AG10803 (cell line): ENCODE data around the gene TMEM242.
A peak's percentile ranks its signal among the peaks of the same experiment; 100 is the strongest.

Source experiments
- DNase-seq: peaks from one replicate; pipeline ENCODE4 v3.0.0; 2010; ENCODE audit warnings: low read depth
- H3K4me3 ChIP-seq: 2 replicates; pipeline ENCODE4 v1.5.1; 2011; ENCODE audit warnings: mild to moderate bottlenecking, low read length, control low read depth
- TF ChIP-seq, protein P1 (sequence below): conservative IDR thresholded peaks from 2 replicates; pipeline ENCODE4 v1.5.1; 2011; ENCODE audit warnings: mild to moderate bottlenecking, low read length, control low read depth, inconsistent platforms

Gene TMEM242

DNA sequence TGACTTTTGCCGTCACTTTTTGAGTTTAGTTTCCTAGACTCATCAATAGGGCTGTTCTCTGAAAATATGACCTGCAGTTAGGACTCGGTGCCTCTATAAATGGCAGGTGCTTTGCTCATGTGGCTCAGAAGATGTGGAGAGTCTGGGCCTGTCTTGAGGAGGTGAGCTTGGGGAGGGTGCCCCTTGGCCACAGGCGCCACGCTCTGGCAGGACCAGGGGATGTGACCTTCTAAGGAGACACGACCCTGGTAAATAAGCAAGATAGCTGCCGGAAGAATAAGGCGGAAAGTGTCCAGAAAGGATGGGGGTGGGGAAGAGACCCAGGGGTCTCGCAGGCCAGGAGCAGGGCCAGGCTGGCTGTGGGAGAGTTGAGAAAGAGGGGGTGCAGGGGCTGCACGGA lies 46.6 kb downstream of the TMEM242 start:
- no peak overlapping the region for H3K4me3 ChIP-seq
- no peak for DNase-seq
- TF ChIP-seq, protein P1, sequence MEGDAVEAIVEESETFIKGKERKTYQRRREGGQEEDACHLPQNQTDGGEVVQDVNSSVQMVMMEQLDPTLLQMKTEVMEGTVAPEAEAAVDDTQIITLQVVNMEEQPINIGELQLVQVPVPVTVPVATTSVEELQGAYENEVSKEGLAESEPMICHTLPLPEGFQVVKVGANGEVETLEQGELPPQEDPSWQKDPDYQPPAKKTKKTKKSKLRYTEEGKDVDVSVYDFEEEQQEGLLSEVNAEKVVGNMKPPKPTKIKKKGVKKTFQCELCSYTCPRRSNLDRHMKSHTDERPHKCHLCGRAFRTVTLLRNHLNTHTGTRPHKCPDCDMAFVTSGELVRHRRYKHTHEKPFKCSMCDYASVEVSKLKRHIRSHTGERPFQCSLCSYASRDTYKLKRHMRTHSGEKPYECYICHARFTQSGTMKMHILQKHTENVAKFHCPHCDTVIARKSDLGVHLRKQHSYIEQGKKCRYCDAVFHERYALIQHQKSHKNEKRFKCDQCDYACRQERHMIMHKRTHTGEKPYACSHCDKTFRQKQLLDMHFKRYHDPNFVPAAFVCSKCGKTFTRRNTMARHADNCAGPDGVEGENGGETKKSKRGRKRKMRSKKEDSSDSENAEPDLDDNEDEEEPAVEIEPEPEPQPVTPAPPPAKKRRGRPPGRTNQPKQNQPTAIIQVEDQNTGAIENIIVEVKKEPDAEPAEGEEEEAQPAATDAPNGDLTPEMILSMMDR = no peak

DNA sequence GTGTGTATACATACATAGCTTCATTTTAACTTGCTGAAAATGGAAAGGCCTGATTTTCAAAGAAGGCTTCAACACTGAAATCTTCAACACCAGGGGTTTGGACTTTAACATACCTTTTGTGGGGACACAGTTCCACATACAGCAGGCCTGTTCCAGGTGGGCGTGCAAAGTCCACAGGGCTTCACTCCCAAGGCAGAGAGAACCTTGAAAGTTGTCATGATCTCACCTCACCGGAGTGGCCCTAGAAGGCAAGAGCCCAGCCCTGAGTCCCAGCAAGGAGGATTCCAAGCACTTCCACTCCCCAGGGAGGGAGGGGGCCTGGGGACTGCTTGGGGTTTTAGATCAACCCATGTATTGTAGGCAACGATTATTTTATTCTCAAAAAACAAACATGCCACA lies 47.2 kb downstream of the TMEM242 start:
- DNase-seq = no peak
- TF ChIP-seq, protein P1 = no peak
- no peak overlapping the region for H3K4me3 ChIP-seq

DNA sequence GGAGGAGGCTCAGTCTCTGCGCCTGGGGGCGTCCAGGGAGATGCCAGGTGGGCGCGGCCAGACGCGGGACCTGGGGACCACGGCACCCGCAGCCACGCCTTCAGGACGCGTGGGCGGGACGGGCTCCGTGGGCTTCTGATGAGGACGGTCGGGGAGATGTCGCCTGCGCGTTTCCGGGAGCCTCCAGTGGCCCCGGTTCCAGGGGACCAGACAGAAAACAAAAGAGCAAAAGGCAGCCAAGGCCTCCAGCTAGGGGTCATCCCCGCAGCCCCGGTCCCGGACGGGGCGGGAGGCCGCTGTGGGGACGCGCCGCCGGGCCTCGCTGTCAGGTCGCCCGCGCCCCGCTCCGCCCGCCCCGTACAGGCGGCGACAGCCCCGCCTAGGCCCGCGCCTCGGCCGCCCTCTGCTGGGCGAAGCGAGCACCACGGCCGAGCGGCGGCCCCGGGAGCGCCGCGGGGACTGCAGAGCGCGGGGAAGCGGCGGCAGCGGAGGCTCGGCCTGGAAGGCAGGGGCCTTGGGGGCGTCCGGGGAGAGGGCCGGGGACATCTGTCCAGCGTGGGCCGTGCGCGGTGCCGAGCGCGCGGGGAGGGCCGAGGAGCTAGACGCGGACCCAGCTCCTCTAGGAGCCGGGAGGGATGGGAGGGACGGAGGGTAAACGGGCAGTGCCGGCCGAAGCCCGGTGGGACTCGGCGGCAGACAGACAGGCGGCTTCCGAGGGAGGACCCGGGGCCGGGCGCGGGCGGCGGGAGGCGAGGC lies 48.7 kb downstream of the TMEM242 start:
- peak overlapping the region; percentile 63 for H3K4me3 ChIP-seq
- TF ChIP-seq, protein P1 = peak; percentile 19; the same call in 1 of the 2 replicates
- peak; percentile 58 for DNase-seq

DNA sequence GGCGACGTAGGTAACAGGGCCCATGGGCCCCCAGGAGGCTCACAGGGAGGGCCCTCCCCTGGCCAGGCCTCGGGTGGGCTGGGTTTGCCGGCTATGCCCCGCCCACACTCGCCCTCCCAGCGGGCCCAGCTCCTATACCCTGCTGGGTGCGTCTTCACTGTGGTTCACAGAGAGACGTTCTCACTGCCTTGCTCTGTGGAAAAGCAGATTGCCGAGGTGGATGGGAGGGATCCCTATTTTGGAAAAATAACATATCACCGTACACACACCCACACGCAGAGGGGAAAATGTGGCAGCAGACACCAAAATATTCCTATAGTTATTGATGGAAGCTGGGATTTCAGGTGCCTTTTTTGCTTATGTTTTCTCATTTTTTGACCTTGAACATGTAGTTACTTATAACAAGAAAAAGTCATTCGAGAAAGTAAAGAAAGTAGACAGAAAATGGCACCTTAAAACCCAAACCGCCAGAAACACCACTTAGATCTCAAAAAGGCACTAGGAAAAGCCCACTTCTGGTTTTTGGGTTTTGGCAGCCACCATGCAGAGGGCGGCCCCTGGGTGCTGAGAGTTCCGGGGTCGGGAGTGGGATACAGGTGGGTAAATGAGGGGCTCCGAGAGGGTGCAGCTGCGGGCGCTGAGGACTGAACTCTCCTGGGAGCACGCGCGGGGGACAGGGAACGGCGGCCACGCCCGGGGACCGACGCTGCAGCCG lies 49.4 kb downstream of the TMEM242 start:
- DNase-seq = no peak
- TF ChIP-seq, protein P1 = no peak
- peak overlapping the region; percentile 63 for H3K4me3 ChIP-seq

DNA sequence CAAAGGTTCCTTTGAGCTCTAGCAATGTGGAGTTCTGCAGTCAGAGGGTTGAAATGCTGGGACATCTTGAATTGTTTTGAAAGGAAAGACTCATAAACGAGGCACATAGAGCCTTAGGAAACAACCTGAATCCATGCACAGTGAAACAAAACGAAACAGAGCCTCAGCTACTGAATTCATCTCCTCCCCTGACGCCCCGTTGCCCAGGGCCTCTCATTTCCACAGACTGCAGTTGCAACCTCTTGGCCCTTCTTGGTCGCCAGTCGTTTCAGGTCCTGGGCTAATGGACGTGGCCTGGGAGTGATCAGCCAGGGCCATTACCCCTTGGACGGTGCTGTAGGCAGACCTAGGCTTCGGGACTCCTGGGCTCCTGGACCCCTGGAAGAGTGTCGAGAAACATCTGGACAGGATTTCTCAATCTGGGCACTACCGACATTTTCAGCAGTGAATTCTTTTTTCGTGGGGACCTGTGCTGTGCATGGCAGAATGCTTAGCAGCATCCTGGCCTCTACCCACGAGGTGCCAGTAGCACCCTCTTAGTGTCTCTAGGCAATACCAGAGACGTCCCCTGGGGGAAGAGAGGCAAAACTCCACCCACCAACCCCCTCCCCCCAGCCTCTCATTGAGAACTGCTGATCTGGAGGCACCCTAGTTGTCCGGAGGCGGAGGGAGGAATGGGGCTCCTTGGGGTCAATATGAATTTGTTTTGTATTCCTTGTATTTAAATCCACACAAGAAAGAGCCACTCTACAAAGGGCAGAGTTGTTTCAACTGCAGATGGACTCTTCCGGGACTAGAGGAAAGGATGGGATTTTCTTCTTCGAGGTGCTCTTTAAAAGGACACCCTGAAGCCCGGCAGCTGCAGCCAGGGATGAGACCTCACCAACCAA lies 50.2 kb downstream of the TMEM242 start:
- no peak overlapping the region for H3K4me3 ChIP-seq
- peak; percentile 40 for DNase-seq
- TF ChIP-seq, protein P1 = 0 out of 2 replicates have a peak, but pooled peaks have one; percentile 8

DNA sequence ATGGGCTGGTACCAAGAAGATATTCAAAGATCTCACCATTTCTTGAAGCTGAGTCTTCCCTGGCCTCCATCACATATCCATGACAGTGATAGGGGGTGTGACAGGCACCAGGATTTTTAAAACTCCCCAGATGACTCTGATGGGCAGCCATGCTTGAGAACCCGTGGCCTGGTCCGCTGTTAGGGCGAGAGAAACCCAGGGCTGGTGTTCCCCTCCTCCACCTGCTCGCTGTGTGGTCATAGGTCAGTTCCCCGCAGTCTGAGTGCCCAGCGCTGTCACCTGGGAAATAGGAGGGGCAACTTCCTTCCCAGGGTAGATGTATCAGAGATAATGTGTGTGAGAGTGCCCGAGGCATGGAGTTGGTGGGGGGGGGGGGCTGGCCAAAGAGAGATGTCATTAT lies 50.9 kb downstream of the TMEM242 start:
- TF ChIP-seq, protein P1 = no peak
- H3K4me3 ChIP-seq = no peak overlapping the region
- no peak for DNase-seq
